ENCODE results near the gene STK36.

GRCh38 chr2:218733171-218734021, 61.5 kb downstream of the STK36 start:
- no peak for TF ChIP-seq CTCF (conservative IDR thresholded peaks at IDR 0.05)
- TF ChIP-seq ZFX (IDR thresholded peaks at IDR 0.05): no peak
